Measurements from ENCODE around the gene GPR146.

Gene GPR146

DNA sequence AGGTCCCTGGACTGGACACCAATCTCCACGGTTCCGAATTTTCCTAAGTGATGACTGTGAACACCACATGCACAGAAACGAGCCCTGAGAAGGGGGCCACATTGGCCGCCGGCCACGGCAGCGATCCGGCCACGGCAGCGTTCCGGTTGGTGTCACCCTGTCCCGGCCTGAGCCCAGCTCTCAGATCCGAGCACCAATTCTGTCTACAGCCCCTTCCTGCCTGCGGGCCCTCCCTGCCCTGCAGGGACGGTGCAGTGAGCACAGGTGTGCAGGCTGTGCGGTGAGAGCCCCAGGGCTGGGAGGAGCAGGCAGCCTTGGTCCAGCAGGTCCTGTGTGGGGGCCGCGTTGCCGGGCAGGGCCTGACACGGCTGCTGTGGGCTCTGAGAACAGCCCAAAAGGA lies 29.7 kb upstream of the GPR146 start:
- H3K9ac ChIP-seq (ENCODE audit: low read depth, low read length), result no peak overlapping the region
- no peaks in the 10 kb centered on the region for H3K4me1 ChIP-seq (ENCODE audit: insufficient read depth, low read length)
- H3K27ac ChIP-seq (ENCODE audit: low read length), result no peak overlapping the region
- H3K4me3 ChIP-seq (ENCODE audit: low read length), result no peak overlapping the region
- H3K27me3 ChIP-seq (ENCODE audit: insufficient read depth, low read length), result no peaks in the 10 kb centered on the region
- H3K36me3 ChIP-seq (ENCODE audit: insufficient read depth, low read depth, low read length), result no peaks in the 10 kb centered on the region; the same call in 1 of the 2 replicates
- H3K9me3 ChIP-seq (ENCODE audit: insufficient read depth, low read depth, low read length), result no peaks in the 10 kb centered on the region

DNA sequence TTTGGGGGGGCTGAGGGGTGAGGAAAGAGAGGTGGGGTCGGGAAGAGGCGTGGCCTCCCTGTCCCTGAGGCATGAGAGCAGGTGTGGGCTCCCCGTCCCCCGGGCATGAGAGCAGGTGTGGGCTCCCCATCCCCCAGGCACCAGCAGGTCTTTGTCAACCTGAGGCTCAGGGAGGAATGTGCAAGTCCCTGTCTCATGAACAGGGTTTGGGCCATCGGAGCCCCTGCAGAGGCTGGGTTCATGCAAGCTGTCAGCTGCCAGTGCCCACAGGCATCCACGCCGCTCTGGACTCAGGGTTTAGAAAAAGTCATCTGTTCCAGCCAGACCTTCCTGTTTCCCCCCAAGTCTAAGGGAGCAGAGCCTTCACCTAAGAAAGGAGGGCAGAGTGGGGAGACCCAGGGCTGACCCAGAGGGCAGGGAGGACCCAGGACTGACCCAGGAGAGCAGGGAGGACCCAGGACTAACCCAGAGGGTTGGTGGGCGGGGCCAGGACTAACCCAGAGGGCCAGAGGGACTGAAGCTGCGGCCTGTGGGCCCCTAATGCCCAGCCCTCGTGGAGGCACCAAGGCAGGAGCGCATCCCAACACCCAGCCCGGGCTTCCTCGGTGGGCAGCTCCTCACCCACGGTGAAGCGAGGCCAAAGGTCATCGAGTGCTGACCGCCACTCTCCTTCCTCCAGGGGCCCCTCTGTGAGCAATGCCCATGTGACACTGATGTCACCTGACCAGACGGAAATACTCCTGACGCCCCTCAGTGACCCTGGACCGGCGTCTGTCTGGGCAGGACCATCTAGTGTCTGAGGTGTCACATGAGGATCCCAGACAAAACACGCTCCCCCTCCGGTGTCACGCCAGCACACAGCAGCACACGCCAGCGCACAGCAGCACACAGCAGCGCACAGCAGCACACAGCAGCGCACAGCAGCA lies 28.9 kb upstream of the GPR146 start:
- Histone ChIP-seq H3K4me1 (ENCODE audit: insufficient read depth, low read length) (no peaks in the 10 kb centered on the region), H3K9me3 (ENCODE audit: insufficient read depth, low read depth, low read length) (no peaks in the 10 kb centered on the region), H3K27ac (ENCODE audit: low read length) (no peak overlapping the region), H3K27me3 (ENCODE audit: insufficient read depth, low read length) (no peaks in the 10 kb centered on the region), H3K9ac (ENCODE audit: low read depth, low read length) (no peak overlapping the region), H3K4me3 (ENCODE audit: low read length) (no peak overlapping the region), H3K36me3 (ENCODE audit: insufficient read depth, low read depth, low read length) (no peaks in the 10 kb centered on the region)

DNA sequence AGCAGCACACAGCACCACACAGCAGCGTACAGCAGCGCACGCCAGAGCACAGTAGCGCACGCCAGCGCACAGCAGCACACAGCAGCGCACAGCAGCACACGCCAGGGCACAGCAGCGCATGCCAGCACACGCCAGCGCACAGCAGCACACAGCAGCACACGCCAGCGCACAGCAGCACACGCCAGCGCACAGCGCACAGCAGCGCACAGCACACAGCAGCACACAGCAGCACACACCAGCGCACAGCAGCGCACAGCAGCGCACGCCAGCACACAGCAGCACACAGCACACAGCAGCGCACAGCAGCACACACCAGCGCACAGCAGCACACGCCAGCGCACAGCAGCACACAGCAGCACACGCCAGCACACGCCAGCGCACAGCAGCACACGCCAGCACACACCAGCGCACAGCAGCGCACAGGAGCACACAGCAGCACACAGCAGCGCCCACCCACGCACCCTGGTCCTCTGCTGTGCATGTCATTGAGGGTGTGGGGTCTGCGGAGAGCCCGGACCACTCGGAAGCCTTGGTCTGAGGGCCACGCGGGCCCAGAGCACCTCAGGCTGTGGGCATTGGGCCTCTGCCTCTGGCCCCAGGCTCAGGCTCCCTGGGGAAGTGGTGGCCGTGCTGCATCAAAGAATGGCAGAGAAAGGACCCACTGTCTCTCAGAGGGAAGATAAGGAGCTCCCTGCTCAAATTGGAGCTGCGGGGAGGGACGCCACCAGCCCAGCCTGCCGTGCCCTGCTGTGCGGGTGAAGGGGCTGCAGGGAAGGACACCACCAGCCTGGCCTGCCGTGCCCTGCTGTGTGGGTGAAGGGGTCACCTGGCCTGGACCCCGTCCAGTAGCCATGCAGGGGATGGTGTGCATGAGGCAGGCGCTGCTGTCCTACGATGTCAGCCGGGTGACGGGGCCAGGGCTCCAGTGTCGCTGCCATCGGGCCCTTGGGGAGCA lies 27.5 kb upstream of the GPR146 start:
- H3K4me3 ChIP-seq (ENCODE audit: low read length), result no peak overlapping the region
- no peak overlapping the region for H3K9ac ChIP-seq (ENCODE audit: low read depth, low read length)
- no peaks in the 10 kb centered on the region for H3K4me1 ChIP-seq (ENCODE audit: insufficient read depth, low read length)
- H3K36me3 ChIP-seq (ENCODE audit: insufficient read depth, low read depth, low read length), result 0 out of 2 replicates have a peak, but pooled peaks cover 3% of the 10 kb centered on the region
- no peak overlapping the region for H3K27ac ChIP-seq (ENCODE audit: low read length)
- no peaks in the 10 kb centered on the region for H3K27me3 ChIP-seq (ENCODE audit: insufficient read depth, low read length)
- no peaks in the 10 kb centered on the region for H3K9me3 ChIP-seq (ENCODE audit: insufficient read depth, low read depth, low read length)

DNA sequence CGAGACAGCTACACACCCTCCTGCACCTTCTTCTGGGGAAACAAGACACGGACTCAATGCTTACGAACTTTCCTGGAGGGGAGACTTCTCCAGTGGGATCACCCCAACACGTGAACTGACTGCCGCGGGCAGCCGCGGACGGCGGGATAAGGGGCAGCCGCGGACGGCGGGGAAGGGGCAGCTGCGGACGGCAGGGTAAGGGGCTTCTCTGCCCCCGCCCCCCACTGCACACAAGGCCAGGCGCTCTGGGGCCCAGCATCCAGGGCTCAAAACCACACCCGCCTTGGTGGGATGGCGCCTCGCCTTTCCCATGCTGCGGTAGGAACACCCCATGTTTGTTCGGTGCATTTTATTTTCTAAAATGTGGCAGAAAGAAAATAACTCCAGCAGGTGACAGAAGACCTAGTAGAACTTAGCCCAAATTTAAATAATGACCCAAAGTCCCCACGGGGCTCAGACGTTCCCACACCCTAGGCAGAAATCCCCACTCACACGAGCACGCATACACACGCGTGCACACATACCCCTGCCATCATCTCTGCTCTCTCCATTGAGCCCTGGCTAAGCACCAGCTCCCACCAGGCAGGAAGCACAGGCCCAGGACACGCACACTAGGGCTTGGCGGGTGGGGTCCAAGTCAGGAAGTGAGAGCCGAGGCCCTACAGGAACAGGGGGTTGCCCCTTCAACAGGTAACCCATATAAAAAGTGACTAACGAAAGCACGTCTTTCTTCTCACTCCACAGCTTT lies 26.6 kb upstream of the GPR146 start:
- no peaks in the 10 kb centered on the region for H3K9me3 ChIP-seq (ENCODE audit: insufficient read depth, low read depth, low read length)
- H3K4me3 ChIP-seq (ENCODE audit: low read length), result no peak overlapping the region
- H3K9ac ChIP-seq (ENCODE audit: low read depth, low read length), result no peak overlapping the region
- no peaks in the 10 kb centered on the region for H3K27me3 ChIP-seq (ENCODE audit: insufficient read depth, low read length)
- no peak overlapping the region for H3K27ac ChIP-seq (ENCODE audit: low read length)
- H3K36me3 ChIP-seq (ENCODE audit: insufficient read depth, low read depth, low read length), result 0 out of 2 replicates have a peak, but pooled peaks cover 3% of the 10 kb centered on the region
- H3K4me1 ChIP-seq (ENCODE audit: insufficient read depth, low read length), result no peaks in the 10 kb centered on the region

DNA sequence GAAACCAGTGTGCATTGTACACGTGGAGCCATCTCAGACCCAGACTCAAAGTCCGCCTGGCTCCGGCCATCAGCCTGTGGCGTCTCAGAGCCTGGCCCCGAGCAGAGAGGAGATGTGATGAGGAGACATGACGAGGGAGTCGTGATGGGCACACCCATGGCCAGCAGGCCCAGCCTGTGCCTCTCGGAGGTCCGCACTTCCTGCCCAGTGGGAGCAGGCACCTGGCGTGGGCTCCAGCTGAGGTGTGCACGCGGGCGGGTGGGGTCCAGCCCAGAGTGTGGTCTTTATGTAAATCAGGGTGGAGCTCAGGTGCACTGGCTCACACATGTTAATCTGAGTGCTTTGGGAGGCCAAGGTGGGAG lies 26.0 kb upstream of the GPR146 start:
- Histone ChIP-seq H3K4me3 (ENCODE audit: low read length) (no peak overlapping the region), H3K9me3 (ENCODE audit: insufficient read depth, low read depth, low read length) (no peaks in the 10 kb centered on the region), H3K9ac (ENCODE audit: low read depth, low read length) (no peak overlapping the region), H3K27me3 (ENCODE audit: insufficient read depth, low read length) (no peaks in the 10 kb centered on the region), H3K27ac (ENCODE audit: low read length) (no peak overlapping the region), H3K36me3 (ENCODE audit: insufficient read depth, low read depth, low read length) (0 out of 2 replicates have a peak, but pooled peaks cover 3% of the 10 kb centered on the region), H3K4me1 (ENCODE audit: insufficient read depth, low read length) (no peaks in the 10 kb centered on the region)

DNA sequence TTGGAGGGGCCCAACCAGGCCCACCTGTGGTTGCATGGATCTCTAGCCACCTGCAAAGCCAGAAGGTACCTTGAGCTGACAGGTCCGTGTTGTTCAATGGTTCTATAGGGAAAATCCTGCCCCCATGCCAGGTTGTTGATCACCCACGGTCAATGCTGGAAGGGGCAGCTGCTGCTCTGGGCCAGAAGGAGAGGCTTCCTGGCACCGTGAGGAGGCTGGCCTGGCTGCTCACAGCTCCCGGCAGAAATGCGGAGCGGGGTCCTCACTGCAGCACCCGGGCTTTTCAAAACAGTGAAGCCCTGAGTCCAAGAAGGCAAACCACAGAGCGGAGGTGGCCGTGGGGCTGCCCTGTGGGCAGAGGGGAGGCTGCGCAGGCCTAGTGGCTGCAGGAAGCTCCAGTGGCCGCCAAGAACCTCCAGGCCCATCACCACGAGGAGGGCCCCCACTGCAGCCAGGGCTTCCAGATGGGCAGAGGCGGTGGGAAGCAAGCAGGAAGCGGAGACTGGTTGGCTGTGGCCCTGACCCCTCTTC lies 25.0 kb upstream of the GPR146 start:
- no peaks in the 10 kb centered on the region for H3K27me3 ChIP-seq (ENCODE audit: insufficient read depth, low read length)
- no peaks in the 10 kb centered on the region for H3K4me1 ChIP-seq (ENCODE audit: insufficient read depth, low read length)
- H3K9ac ChIP-seq (ENCODE audit: low read depth, low read length), result no peak overlapping the region

DNA sequence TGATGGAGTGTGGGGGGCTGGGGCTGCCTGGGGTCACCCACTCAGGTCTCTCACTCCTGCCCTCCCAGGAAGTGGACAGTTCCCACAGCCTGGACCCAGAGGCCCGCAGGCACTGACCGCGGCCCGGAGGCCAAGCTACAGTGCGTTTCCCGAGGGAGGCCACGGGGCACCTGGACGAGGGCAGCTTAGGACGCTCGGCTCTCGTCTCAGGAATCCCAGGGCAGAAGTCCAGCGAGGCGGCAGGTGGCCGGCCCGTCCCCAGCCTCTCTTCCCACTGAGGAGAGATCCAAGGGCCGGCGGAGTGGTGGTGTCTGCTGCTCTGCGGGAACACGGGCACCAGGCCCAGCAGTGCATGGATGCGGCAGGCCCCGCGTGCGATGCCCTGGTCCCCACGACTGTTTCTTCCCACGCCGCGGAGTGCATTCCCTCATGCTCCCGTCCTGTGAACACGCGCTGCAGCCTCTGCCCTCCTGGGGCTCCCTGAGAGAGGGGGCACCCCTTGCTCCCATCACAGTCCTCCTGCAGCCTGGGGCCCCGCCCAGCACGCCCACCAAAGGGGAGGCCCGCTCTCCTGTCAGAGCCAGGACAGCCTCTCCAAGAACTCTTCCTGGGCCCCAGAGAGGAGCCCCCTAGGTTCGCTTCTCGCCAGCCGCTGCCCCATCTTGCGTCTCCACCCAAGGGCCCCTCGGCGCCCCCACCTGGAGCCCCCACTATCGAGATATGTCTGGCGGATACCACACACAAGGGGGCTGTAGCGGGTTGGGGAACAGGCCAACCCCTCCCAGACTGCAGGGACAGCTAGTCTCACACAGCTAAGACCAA lies 24.3 kb upstream of the GPR146 start:
- Histone ChIP-seq H3K36me3 (ENCODE audit: insufficient read depth, low read depth, low read length) (0 out of 2 replicates have a peak, but pooled peaks cover 3% of the 10 kb centered on the region), H3K27me3 (ENCODE audit: insufficient read depth, low read length) (no peaks in the 10 kb centered on the region), H3K27ac (ENCODE audit: low read length) (no peak overlapping the region), H3K4me1 (ENCODE audit: insufficient read depth, low read length) (no peaks in the 10 kb centered on the region), H3K9ac (ENCODE audit: low read depth, low read length) (no peak overlapping the region), H3K4me3 (ENCODE audit: low read length) (no peak overlapping the region), H3K9me3 (ENCODE audit: insufficient read depth, low read depth, low read length) (no peaks in the 10 kb centered on the region)

More for the DNA sequence above, 25.0 kb upstream of the GPR146 start:
- Histone ChIP-seq H3K4me3 (ENCODE audit: low read length) (no peak overlapping the region), H3K9me3 (ENCODE audit: insufficient read depth, low read depth, low read length) (no peaks in the 10 kb centered on the region), H3K27ac (ENCODE audit: low read length) (no peak overlapping the region), H3K36me3 (ENCODE audit: insufficient read depth, low read depth, low read length) (0 out of 2 replicates have a peak, but pooled peaks cover 3% of the 10 kb centered on the region)

DNA sequence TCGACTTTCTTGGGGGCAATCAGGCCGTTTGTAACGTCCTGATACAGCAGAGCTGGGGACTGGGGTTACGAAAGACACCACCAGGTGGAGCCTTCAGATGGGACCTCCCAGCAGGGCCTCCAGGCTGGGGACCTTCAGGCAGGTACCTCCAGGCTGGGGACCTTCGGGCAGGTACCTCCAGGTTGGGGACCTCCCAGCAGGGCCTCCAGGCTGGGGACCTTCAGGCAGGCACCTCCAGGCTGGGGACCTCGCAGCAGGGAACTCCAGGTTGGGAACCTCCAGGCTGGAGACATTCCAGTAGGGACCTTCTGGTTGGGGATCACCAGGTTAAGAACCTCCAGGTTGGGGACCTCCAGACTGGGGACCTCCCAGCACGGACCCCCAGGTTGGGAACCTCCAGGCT lies 23.5 kb upstream of the GPR146 start:
- Histone ChIP-seq H3K27me3 (ENCODE audit: insufficient read depth, low read length) (no peaks in the 10 kb centered on the region), H3K9me3 (ENCODE audit: insufficient read depth, low read depth, low read length) (no peaks in the 10 kb centered on the region), H3K9ac (ENCODE audit: low read depth, low read length) (no peak overlapping the region), H3K4me1 (ENCODE audit: insufficient read depth, low read length) (no peaks in the 10 kb centered on the region), H3K27ac (ENCODE audit: low read length) (no peak overlapping the region), H3K4me3 (ENCODE audit: low read length) (no peak overlapping the region), H3K36me3 (ENCODE audit: insufficient read depth, low read depth, low read length) (0 out of 2 replicates have a peak, but pooled peaks cover 3% of the 10 kb centered on the region)

DNA sequence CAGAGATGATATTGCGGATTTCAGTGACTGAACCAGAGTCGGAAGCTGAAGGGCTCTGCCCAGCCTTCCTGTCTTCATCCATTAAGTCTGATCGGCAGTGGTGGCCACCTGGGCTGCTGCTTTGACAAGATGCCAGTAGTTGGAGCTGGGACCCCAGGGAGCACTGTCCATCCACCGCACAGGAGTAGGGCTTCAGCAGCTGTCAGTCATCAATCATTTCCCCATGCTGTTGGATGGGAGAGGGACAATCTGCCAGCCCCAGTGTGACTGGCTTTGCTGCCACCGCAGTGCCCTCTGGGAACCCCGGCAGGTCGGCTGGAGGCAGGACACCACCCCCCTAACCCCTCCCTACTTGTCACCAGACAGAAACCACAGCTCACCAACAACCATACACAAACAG lies 23.0 kb upstream of the GPR146 start:
- Histone ChIP-seq H3K27me3 (ENCODE audit: insufficient read depth, low read length) (no peaks in the 10 kb centered on the region), H3K9ac (ENCODE audit: low read depth, low read length) (no peak overlapping the region), H3K4me3 (ENCODE audit: low read length) (no peak overlapping the region), H3K36me3 (ENCODE audit: insufficient read depth, low read depth, low read length) (0 out of 2 replicates have a peak, but pooled peaks cover 3% of the 10 kb centered on the region), H3K4me1 (ENCODE audit: insufficient read depth, low read length) (no peaks in the 10 kb centered on the region), H3K27ac (ENCODE audit: low read length) (no peak overlapping the region), H3K9me3 (ENCODE audit: insufficient read depth, low read depth, low read length) (no peaks in the 10 kb centered on the region)

DNA sequence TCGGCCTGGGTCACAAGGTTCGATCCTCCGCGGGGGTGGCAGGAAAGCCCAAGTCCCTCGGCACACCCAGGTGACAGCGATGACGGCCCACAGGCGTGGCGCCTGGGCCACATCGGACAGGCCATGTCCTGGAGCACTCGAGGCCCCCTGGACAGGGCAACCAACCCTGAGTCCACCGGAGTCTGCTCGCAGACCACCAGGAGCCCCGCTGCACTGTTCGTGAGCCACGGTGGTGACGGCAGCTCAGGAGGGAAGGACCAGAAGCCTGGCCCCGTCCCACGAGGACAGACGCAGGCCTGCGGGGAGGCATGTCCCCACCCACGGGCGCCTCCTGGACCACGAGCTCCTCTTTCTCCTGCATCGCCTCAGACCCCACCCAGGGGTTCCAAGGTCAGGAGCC lies 22.4 kb upstream of the GPR146 start:
- Histone ChIP-seq H3K36me3 (ENCODE audit: insufficient read depth, low read depth, low read length) (0 out of 2 replicates have a peak, but pooled peaks cover 3% of the 10 kb centered on the region), H3K27me3 (ENCODE audit: insufficient read depth, low read length) (peaks cover under 1% of the 10 kb centered on the region; the same call in 1 of the 2 replicates), H3K9me3 (ENCODE audit: insufficient read depth, low read depth, low read length) (no peaks in the 10 kb centered on the region), H3K4me3 (ENCODE audit: low read length) (no peak overlapping the region), H3K4me1 (ENCODE audit: insufficient read depth, low read length) (no peaks in the 10 kb centered on the region), H3K27ac (ENCODE audit: low read length) (no peak overlapping the region), H3K9ac (ENCODE audit: low read depth, low read length) (no peak overlapping the region)

Data from iPS-20b (cell line).